Progenitor cell of endocrine pancreas (in vitro differentiated cells): Measurements from ENCODE around the gene ATE1. TPM values are rescaled to one million over a fixed set of nuclear protein-coding genes. Genes with fewer than 3 reads are reported as not detected.

Source experiments
- DNase-seq: peaks from one replicate; pipeline ENCODE4 v3.0.0; 2021; ENCODE audit warnings: low spot score; ENCODE audit not compliant: unreplicated experiment
- H3K27ac Mint-ChIP-seq: 2 replicates; pipeline ENCODE4 v1.8.0; 2021; ENCODE audit warnings: mild to moderate bottlenecking, moderate library complexity, mixed read lengths
- H3K27me3 Mint-ChIP-seq: 2 replicates; pipeline ENCODE4 v1.8.0; 2021; ENCODE audit warnings: mixed read lengths
- H3K36me3 Mint-ChIP-seq: 2 replicates; pipeline ENCODE4 v1.8.0; 2022; ENCODE audit warnings: mixed read lengths; ENCODE audit not compliant: insufficient read depth
- H3K4me1 Mint-ChIP-seq: 2 replicates; pipeline ENCODE4 v1.8.0; 2021; ENCODE audit warnings: low read depth, mixed read lengths
- H3K4me3 Mint-ChIP-seq: 2 replicates; pipeline ENCODE4 v1.8.0; 2021; ENCODE audit warnings: low read depth, mild to moderate bottlenecking, moderate library complexity, mixed read lengths
- H3K9me3 Mint-ChIP-seq: 2 replicates; pipeline ENCODE4 v1.8.0; 2021; ENCODE audit warnings: low read depth, mixed read lengths
- total RNA-seq: library from RNA; stranded (reverse); gene quantifications from 2 replicates; pipeline ENCODE4 v1.2.1, GENCODE V29; 2021
- TF ChIP-seq, protein P1 (sequence below): fragments of 200-600 bp; sonication (generic); IDR thresholded peaks from one replicate; pipeline ENCODE4 v1.5.0; 2021; ENCODE audit warnings: antibody characterized with exemption, mild to moderate bottlenecking; ENCODE audit not compliant: unreplicated experiment

Gene ATE1
- total RNA-seq, 1 donor from 2014 or later, result 41.0 TPM

DNA sequence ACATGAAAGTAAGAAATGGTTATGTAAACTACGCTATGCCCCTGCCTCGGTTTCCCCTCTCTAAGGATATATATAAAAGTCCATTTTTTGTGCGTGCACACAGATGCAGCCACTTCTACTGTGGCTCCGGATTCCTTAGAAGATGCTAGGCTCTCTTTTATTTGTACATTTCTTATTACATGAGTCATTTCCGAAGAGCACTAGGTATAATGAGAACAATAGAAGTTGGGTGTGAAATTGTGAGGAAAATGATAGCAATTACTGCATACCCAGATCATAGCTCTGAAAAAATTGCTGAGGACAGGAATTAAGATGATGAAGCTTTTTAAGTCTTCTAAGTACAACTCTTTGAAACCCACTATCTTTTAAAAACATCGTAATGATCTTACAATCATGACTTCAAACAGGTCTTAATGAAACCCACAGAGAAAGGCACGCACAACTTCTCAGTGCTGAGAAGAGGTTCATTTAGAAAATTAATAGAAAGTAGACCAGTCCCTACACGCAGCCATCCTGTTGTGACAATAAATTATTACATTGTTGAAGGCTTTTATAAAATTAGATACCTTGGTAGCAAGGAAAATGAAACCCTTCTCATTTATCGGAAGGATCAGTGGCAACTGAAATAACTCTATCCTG lies 233.4 kb downstream of the ATE1 start:
- no peak for DNase-seq
- no peaks in the 10 kb centered on the region for H3K36me3 Mint-ChIP-seq
- H3K27ac Mint-ChIP-seq, result no peak overlapping the region
- no peaks in the 10 kb centered on the region for H3K27me3 Mint-ChIP-seq
- TF ChIP-seq, protein P1, sequence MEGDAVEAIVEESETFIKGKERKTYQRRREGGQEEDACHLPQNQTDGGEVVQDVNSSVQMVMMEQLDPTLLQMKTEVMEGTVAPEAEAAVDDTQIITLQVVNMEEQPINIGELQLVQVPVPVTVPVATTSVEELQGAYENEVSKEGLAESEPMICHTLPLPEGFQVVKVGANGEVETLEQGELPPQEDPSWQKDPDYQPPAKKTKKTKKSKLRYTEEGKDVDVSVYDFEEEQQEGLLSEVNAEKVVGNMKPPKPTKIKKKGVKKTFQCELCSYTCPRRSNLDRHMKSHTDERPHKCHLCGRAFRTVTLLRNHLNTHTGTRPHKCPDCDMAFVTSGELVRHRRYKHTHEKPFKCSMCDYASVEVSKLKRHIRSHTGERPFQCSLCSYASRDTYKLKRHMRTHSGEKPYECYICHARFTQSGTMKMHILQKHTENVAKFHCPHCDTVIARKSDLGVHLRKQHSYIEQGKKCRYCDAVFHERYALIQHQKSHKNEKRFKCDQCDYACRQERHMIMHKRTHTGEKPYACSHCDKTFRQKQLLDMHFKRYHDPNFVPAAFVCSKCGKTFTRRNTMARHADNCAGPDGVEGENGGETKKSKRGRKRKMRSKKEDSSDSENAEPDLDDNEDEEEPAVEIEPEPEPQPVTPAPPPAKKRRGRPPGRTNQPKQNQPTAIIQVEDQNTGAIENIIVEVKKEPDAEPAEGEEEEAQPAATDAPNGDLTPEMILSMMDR, result no peak
- no peak overlapping the region for H3K4me3 Mint-ChIP-seq
- H3K4me1 Mint-ChIP-seq, result peaks cover 23% of the 10 kb centered on the region
- H3K9me3 Mint-ChIP-seq, result no peaks in the 10 kb centered on the region

DNA sequence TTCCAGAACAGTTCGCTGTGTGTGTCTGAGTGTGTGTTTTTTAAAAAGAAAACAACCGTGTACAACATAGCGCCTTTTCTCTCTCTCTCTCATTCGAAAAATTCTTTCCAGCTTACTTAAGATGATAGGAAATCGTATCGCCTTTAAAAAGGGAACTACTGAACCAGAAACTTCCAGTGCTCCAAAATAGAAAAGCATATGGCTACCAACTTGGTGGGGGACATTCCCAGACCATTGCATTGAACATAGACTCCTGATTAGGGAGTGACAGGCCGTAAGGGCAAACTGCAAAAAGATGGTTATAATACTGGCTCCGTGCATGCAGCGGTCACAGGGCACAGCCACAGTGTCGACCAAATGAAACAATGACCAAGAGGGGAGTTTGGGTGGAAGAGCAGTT lies 235.2 kb downstream of the ATE1 start:
- Mint-ChIP-seq H3K27ac (no peak overlapping the region), H3K9me3 (no peaks in the 10 kb centered on the region)

DNA sequence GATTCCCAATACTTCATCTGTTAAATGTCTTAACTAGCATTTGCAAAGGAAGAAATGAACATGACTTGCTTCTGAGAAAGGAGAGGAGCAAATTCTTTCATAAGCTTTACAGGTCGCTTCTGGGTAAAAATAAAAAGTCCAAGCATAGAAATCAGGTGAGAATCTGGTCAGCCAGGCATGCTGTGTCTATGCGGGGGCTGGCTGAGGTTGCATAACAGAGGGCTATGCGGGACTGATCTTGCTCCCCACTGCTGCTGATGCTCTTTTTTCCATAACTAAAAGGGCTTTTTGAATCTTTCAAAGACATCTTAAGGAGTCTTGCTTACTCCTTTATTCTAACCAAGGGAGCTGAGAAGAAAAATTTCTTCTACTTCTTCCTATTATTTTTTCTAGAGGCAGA lies 236.9 kb downstream of the ATE1 start:
- Mint-ChIP-seq H3K9me3 (no peaks in the 10 kb centered on the region), H3K4me1 (peaks cover 27% of the 10 kb centered on the region), H3K36me3 (no peaks in the 10 kb centered on the region)

More for the DNA sequence above, 235.2 kb downstream of the ATE1 start:
- TF ChIP-seq, protein P1, result no peak
- Mint-ChIP-seq H3K4me1 (peaks cover 31% of the 10 kb centered on the region), H3K36me3 (no peaks in the 10 kb centered on the region), H3K27me3 (no peaks in the 10 kb centered on the region), H3K4me3 (no peak overlapping the region)
- no peak for DNase-seq

More for the DNA sequence above, 236.9 kb downstream of the ATE1 start:
- H3K27me3 Mint-ChIP-seq, result no peaks in the 10 kb centered on the region
- DNase-seq, result no peak
- TF ChIP-seq, protein P1, result no peak
- H3K27ac Mint-ChIP-seq, result no peak overlapping the region
- no peak overlapping the region for H3K4me3 Mint-ChIP-seq

Other genes starting within 250 kb of the ATE1 start
- gene NSMCE4A, start 47.2 kb upstream of the ATE1 start, total RNA-seq, result 57.9 and 58.2 TPM in 2 replicates
- 58.1 and 60.4 TPM in 2 replicates for gene TACC2, start 61.1 kb upstream of the ATE1 start, total RNA-seq